Activated CD4-positive, alpha-beta memory T cell treated with anti-CD3 and anti-CD28 coated beads, Interleukin-2, amount 10 ng/mL, durations not matched to agents 7 days and 5 days (primary cell): ENCODE results near the gene SHKBP1. TPM values are rescaled to one million over a fixed set of nuclear protein-coding genes. Genes with fewer than 3 reads are reported as not detected.
A peak's percentile ranks its signal among the peaks of the same experiment; 100 is the strongest.
"Not testable (repeated sequence)": the region's sequence is repeated elsewhere in the genome, so short reads cannot be mapped to it uniquely, and the experiment has no call there.

ENCODE experiments used
- CTCF ChIA-PET: fragments of 350-600 bp; sonication (Branson Sonifier 250); formaldehyde crosslinking; loops from one replicate; lab custom pipeline; 2021; ENCODE audit warnings: antibody characterized with exemption, inconsistent platforms; lab: Charles Lee
- POLR2A ChIA-PET: fragments of 350-600 bp; sonication (Branson Sonifier 250); formaldehyde crosslinking; loops from one replicate; lab custom pipeline; 2021; ENCODE audit warnings: antibody characterized with exemption; lab: Charles Lee
- DNase-seq: peaks from one replicate; pipeline ENCODE4 v3.0.0-alpha.2; 2020
- H3K27ac Mint-ChIP-seq: one replicate; pipeline ENCODE4 v1.8.0; 2021; ENCODE audit warnings: mild to moderate bottlenecking, mixed read lengths
- H3K27me3 Mint-ChIP-seq: one replicate; pipeline ENCODE4 v1.8.0; 2021; ENCODE audit warnings: mixed read lengths
- H3K36me3 Mint-ChIP-seq: one replicate; pipeline ENCODE4 v1.8.0; 2021; ENCODE audit warnings: low read depth, mixed read lengths
- H3K4me1 Mint-ChIP-seq: one replicate; pipeline ENCODE4 v1.8.0; 2021; ENCODE audit warnings: mixed read lengths
- H3K4me3 Mint-ChIP-seq: one replicate; pipeline ENCODE4 v1.8.0; 2021; ENCODE audit warnings: mild to moderate bottlenecking, mixed read lengths
- H3K9me3 Mint-ChIP-seq: one replicate; pipeline ENCODE4 v1.8.0; 2021; ENCODE audit warnings: mixed read lengths
- total RNA-seq, 2 experiments: library from RNA; stranded (reverse); gene quantifications; one replicate each; pipeline ENCODE4 v1.2.3, GENCODE V29; 2021

Gene SHKBP1
- total RNA-seq, 2 experiments from 2014 or later: 139 to 150 TPM

- Mint-ChIP-seq H3K27me3 (no peaks in the 10 kb centered on the region), H3K4me3 (no peak overlapping the region), H3K27ac (no peak overlapping the region), H3K4me1 (peaks cover 23% of the 10 kb centered on the region), H3K36me3 (peaks cover 24% of the 10 kb centered on the region), H3K9me3 (no peaks in the 10 kb centered on the region)
- no peak for DNase-seq
- CTCF ChIA-PET: interaction anchor here (0.7 to 0.8 kb wide), 2 partner anchors 14 to 15 kb away, joined by 3 read pairs; no protein-coding TSS in a partner anchor
- POLR2A ChIA-PET: no interaction called here
Observed at GRCh38 chr19:40617961-40618360, 41.3 kb downstream of the SHKBP1 start.

DNA sequence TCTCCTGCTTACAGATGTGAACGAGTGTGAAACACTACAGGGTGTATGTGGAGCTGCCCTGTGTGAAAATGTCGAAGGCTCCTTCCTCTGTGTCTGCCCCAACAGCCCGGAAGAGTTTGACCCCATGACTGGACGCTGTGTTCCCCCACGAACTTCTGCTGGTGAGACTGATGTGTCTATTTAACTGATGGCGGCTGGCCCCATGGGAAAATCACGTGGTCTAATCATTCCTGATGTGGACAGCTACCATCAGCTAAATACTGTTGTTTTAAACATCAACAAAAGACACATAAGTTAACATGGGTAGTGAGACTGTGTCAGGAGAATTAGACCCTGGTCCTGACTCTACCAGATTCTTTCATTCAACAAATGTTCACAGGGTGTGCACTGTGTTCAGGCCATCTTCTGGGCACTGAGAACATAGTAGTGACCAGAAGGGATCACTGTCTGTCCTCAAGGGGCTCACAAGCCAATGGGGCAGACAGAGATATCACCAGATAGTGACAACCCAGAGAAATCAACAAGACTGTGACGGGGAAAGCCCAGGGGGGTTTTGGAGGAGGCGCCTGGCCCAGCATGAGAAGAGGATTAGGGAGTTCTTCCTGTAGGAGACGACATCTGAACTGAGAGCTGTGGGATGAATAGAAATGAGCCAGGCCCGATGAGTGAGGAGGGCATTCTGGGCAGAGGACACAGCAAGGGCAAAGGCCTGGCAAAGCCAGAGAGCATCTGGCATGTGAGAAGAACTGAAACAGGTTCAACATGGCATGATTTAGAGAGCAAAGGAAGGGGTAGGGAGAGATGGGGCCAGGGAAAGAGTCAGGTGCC lies 42.9 kb downstream of the SHKBP1 start:
- no peaks in the 10 kb centered on the region for H3K9me3 Mint-ChIP-seq
- CTCF ChIA-PET: interaction anchor here (1.2 to 6.5 kb wide), 3 partner anchors 15 to 20 kb away, joined by 3 to 43 read pairs (median 3); no protein-coding TSS in a partner anchor
- peaks cover 33% of the 10 kb centered on the region for H3K36me3 Mint-ChIP-seq
- no peak overlapping the region for H3K4me3 Mint-ChIP-seq
- POLR2A ChIA-PET: interaction anchor here (0.6 to 1.2 kb wide), 2 partner anchors 14 to 293 kb away, joined by 3 to 5 read pairs; no protein-coding TSS in a partner anchor
- no peaks in the 10 kb centered on the region for H3K27me3 Mint-ChIP-seq
- peaks cover 16% of the 10 kb centered on the region for H3K4me1 Mint-ChIP-seq
- H3K27ac Mint-ChIP-seq: no peak overlapping the region
- DNase-seq: no peak

GRCh38 chr19:40620161-40620485 lies 43.5 kb downstream of the SHKBP1 start:
- CTCF ChIA-PET: interaction anchor here (1.2 to 6.5 kb wide), 2 partner anchors 15 to 18 kb away, joined by 3 to 43 read pairs; no protein-coding TSS in a partner anchor
- H3K4me3 Mint-ChIP-seq: no peak overlapping the region
- H3K9me3 Mint-ChIP-seq: no peaks in the 10 kb centered on the region
- peaks cover 31% of the 10 kb centered on the region for H3K36me3 Mint-ChIP-seq
- DNase-seq: no peak
- no peak overlapping the region for H3K27ac Mint-ChIP-seq
- POLR2A ChIA-PET: interaction anchor here (1.3 kb wide), 1 partner anchor 11 kb away, joined by 4 read pairs; no protein-coding TSS in a partner anchor
- peaks cover 14% of the 10 kb centered on the region for H3K4me1 Mint-ChIP-seq
- H3K27me3 Mint-ChIP-seq: no peaks in the 10 kb centered on the region

DNA sequence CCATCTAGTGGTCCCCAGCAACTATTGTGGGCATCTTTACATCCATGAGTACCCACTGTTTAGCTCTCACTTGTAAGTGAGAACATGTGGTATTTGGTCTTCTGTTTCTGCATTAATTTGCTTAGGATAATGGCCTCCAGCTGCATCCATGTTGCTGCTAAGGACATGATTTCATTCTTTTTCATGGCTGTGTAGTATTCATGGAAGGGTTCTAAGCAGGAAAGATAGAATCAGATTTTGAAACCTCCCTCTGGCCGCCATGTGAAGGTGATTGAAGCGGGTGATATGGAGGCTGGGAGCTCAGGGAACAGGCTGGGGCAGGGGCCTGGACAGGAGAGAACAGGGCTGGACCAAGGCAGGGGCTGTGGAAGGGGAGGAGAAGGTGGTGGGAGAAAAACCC lies 44.6 kb downstream of the SHKBP1 start:
- DNase-seq: no peak
- Mint-ChIP-seq H3K36me3 (peaks cover 38% of the 10 kb centered on the region), H3K4me1 (peaks cover 12% of the 10 kb centered on the region), H3K27me3 (no peaks in the 10 kb centered on the region), H3K9me3 (no peaks in the 10 kb centered on the region), H3K27ac (no peak overlapping the region), H3K4me3 (no peak overlapping the region)
- POLR2A ChIA-PET: interaction anchor here (1.3 kb wide), 1 partner anchor 12 kb away, joined by 4 read pairs; no protein-coding TSS in a partner anchor
- CTCF ChIA-PET: interaction anchor here (0.7 to 6.5 kb wide), 2 partner anchors 14 to 29 kb away, joined by 8 to 43 read pairs; no protein-coding TSS in a partner anchor

- Mint-ChIP-seq H3K4me3 (no peak overlapping the region), H3K9me3 (no peaks in the 10 kb centered on the region), H3K36me3 (peaks cover 38% of the 10 kb centered on the region), H3K27ac (no peak overlapping the region), H3K4me1 (peaks cover 12% of the 10 kb centered on the region), H3K27me3 (no peaks in the 10 kb centered on the region)
- no peak for DNase-seq
- POLR2A ChIA-PET: interaction anchor here (1.8 kb wide), 1 partner anchor 16 kb away, joined by 5 read pairs; no protein-coding TSS in a partner anchor
- CTCF ChIA-PET: interaction anchor here (6.5 kb wide), 1 partner anchor 13 kb away, joined by 43 read pairs; no protein-coding TSS in a partner anchor
Observed at GRCh38 chr19:40621966-40622772, 45.5 kb downstream of the SHKBP1 start.

DNA sequence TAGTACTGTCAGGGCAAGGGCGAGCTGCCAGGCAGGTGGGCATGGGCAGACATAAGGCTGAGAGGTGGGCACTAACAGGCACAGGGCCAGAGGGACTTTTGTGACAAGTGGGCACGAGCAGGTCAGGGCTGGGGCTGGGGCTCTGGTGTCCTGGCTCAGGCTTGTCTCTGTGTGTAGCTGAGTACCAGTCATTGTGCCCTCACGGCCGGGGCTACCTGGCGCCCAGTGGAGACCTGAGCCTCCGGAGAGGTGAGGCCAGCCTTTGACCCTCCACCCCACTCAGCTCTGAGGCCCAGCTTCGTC lies 46.1 kb downstream of the SHKBP1 start:
- ChIA-PET POLR2A (interaction anchor here (1.8 kb wide), 1 partner anchor 16 kb away, joined by 5 read pairs; no protein-coding TSS in a partner anchor), CTCF (interaction anchor here (1.1 to 6.5 kb wide), 2 partner anchors 10 to 12 kb away, joined by 3 to 43 read pairs; no protein-coding TSS in a partner anchor)
- Mint-ChIP-seq H3K4me3 (no peak overlapping the region), H3K27ac (no peak overlapping the region), H3K4me1 (peaks cover 12% of the 10 kb centered on the region), H3K27me3 (no peaks in the 10 kb centered on the region), H3K9me3 (no peaks in the 10 kb centered on the region), H3K36me3 (peaks cover 38% of the 10 kb centered on the region)
- no peak for DNase-seq

DNA sequence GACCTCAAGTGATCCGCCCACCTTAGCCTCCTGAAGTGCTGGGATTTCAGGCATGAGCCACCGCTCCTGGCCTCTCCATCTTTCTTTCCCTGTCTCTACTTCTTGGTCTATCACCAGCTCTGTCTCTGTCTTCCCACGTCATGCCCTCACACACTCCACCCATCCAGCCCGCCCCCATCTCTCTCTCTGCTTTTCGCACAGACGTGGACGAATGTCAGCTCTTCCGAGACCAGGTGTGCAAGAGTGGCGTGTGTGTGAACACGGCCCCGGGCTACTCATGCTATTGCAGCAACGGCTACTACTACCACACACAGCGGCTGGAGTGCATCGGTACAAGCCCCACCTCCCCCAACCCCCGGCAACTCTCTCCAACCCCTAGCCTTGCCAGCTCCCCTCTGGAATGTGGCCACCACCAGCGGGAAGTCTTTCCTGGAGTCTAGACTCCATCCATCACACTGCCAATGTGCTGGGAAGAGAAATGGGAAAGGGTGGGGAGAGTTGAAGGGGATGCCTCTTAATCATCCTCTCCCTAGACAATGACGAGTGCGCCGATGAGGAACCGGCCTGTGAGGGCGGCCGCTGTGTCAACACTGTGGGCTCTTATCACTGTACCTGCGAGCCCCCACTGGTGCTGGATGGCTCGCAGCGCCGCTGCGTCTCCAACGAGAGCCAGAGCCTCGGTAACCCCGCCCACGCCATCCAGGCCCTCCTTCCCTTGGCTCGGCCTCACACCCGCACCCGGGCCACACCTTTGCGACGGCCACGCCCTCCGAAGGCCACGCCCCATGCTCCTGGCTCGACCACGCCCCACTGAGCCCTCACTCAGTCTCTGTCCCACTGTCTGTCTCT lies 47.0 kb downstream of the SHKBP1 start:
- H3K9me3 Mint-ChIP-seq: no peaks in the 10 kb centered on the region
- no peaks in the 10 kb centered on the region for H3K27me3 Mint-ChIP-seq
- no peak for DNase-seq
- peaks cover 40% of the 10 kb centered on the region for H3K36me3 Mint-ChIP-seq
- H3K4me3 Mint-ChIP-seq: no peak overlapping the region
- no peak overlapping the region for H3K27ac Mint-ChIP-seq
- H3K4me1 Mint-ChIP-seq: peaks cover 12% of the 10 kb centered on the region
- POLR2A ChIA-PET: interaction anchor here (1.8 kb wide), 1 partner anchor 17 kb away, joined by 5 read pairs; no protein-coding TSS in a partner anchor
- CTCF ChIA-PET: interaction anchor here (0.7 to 6.5 kb wide), 3 partner anchors 9 to 20 kb away, joined by 3 to 43 read pairs (median 4); no protein-coding TSS in a partner anchor

DNA sequence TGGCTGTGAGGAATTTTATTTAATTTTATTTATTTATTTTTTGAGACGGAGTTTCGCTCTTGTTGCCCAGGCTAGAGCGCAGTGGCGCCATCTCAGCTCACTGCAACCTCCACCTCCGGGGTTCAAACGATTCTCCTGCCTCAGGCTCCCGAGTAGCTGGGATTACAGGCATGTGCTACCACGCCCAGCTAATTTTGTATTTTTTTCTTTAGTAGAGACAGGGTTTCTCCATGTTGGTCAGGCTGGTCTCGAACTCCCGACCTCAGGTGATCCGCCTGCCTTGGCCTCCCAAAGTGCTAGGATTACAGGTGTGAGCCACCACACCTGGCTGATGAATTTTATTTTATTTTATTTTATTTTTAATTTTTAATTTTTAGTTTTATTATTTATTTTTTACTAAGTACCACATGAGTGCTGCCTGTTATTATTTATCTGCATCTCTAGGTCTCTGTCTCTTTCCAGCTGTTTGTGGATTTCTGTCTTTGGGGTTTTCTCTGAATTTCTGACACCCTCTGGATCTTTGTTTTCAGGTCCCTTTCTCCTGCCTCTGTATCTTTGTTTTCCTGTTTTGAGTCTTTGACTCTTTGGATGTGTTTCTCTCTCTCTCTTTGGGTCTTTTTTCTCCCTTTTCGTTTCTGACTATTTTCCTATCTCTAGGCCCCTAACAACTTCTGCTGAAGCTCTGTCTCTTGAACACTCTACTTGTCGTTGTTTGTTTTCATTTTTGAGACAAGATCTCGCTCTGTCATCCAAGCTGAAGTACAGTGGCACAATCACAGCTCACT lies 47.9 kb downstream of the SHKBP1 start:
- POLR2A ChIA-PET: interaction anchor here (1.3 kb wide), 1 partner anchor 15 kb away, joined by 3 read pairs; no protein-coding TSS in a partner anchor
- H3K27ac Mint-ChIP-seq: peak overlapping the region; percentile 0
- H3K4me3 Mint-ChIP-seq, H3K27me3 Mint-ChIP-seq, DNase-seq, H3K9me3 Mint-ChIP-seq: not testable (repeated sequence)
- peaks cover 12% of the 10 kb centered on the region for H3K4me1 Mint-ChIP-seq
- peaks cover 39% of the 10 kb centered on the region for H3K36me3 Mint-ChIP-seq
- CTCF ChIA-PET: interaction anchor here (6.5 kb wide), 1 partner anchor 10 kb away, joined by 43 read pairs; no protein-coding TSS in a partner anchor

DNA sequence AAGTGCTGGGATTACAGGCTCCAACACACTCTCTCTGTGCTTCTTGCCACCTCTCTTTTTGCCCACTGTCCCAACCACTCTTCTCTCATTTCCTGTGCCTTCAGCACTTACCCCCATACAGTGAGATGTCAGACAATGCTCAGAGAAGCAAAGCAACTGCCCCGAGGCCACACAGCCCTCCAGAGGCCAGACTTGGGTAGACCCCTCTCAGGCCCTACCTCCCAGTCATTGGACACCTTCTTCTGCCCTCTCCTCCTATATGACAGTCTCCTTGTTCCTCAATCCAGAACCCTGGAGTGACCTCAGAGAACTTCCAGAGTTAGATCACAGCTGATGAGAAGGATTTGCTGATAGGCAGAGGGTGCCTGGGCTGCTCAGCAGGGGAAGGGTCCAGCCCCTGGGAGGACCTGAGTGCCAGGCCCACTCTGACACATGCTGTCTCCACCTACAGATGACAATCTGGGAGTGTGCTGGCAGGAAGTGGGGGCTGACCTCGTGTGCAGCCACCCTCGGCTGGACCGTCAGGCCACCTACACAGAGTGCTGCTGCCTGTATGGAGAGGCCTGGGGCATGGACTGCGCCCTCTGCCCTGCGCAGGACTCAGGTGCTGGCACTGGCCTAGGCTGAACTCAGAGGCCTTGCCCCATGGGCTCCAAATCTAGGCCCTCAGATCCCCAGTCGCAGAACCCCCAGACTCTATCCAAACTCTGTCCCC lies 48.9 kb downstream of the SHKBP1 start:
- Mint-ChIP-seq H3K27ac (no peak overlapping the region), H3K9me3 (no peaks in the 10 kb centered on the region), H3K4me1 (peaks cover 14% of the 10 kb centered on the region), H3K4me3 (no peak overlapping the region), H3K27me3 (no peaks in the 10 kb centered on the region), H3K36me3 (peaks cover 39% of the 10 kb centered on the region)
- POLR2A ChIA-PET: interaction anchor here (1.3 kb wide), 1 partner anchor 16 kb away, joined by 3 read pairs; no protein-coding TSS in a partner anchor
- DNase-seq: no peak
- CTCF ChIA-PET: no interaction called here

- Mint-ChIP-seq H3K9me3 (no peaks in the 10 kb centered on the region), H3K36me3 (peaks cover 33% of the 10 kb centered on the region), H3K4me3 (no peak overlapping the region), H3K27ac (no peak overlapping the region), H3K27me3 (no peaks in the 10 kb centered on the region), H3K4me1 (peaks cover 11% of the 10 kb centered on the region)
- POLR2A ChIA-PET: interaction anchor here (1.0 kb wide), 1 partner anchor 13 kb away, joined by 3 read pairs; no protein-coding TSS in a partner anchor
- no peak for DNase-seq
- CTCF ChIA-PET: no interaction called here
Observed at GRCh38 chr19:40626918-40627317, 50.2 kb downstream of the SHKBP1 start.
